GM12872 (cell line): ENCODE results near the gene DICER1.

ENCODE experiments used
- CTCF ChIP-seq: IDR thresholded peaks from 3 replicates; pipeline ENCODE4 v1.5.1; 2011; ENCODE audit warnings: low read depth, mild to moderate bottlenecking, low read length, moderate library complexity; ENCODE audit not compliant: insufficient read depth

Gene DICER1

GRCh38 chr14:95113476-95113875 is 43.9 kb downstream of the DICER1 start:
- no peak for TF ChIP-seq CTCF

- TF ChIP-seq CTCF: no peak
These were observed 45.7 kb downstream of the DICER1 start for GRCh38 chr14:95111507-95112164.

GRCh38 chr14:95110178-95110577 is 47.2 kb downstream of the DICER1 start:
- TF ChIP-seq CTCF: no peak

GRCh38 chr14:95107711-95108110 is 49.6 kb downstream of the DICER1 start:
- no peak for TF ChIP-seq CTCF

- no peak for TF ChIP-seq CTCF
These were observed 50.4 kb downstream of the DICER1 start for GRCh38 chr14:95106971-95107370.

GRCh38 chr14:95104911-95105310 is 52.4 kb downstream of the DICER1 start:
- TF ChIP-seq CTCF: no peak

GRCh38 chr14:95102680-95103044 is 54.7 kb downstream of the DICER1 start:
- TF ChIP-seq CTCF: no peak
